Testis (tissue), 3 donors: ENCODE data around the gene CARMIL3. TPM values are rescaled to one million over a fixed set of nuclear protein-coding genes. Genes with fewer than 3 reads are reported as not detected.

Experiments used
- DNase-seq: peaks from one replicate; pipeline ENCODE4 v3.0.0-alpha.2; 2019
- H3K27ac ChIP-seq, 2 donors: fragments of 200-600 bp; sonication (generic); one replicate each; pipeline ENCODE4 v1.5.1; 2019
- H3K27me3 ChIP-seq: fragments of 200-600 bp; sonication (generic); one replicate; pipeline ENCODE4 v1.5.1; 2019
- H3K36me3 ChIP-seq: fragments of 200-600 bp; sonication (generic); one replicate; pipeline ENCODE4 v1.5.1; 2017; ENCODE audit warnings: low read depth; ENCODE audit errors: missing control alignments
- H3K4me1 ChIP-seq: fragments of 200-600 bp; sonication (generic); one replicate; pipeline ENCODE4 v1.5.1; 2019
- H3K4me3 ChIP-seq, 2 donors: fragments of 200-600 bp; sonication (generic); one replicate each; pipeline ENCODE4 v1.5.1; 2017 to 2019
- H3K9me3 ChIP-seq: fragments of 200-600 bp; sonication (generic); one replicate; pipeline ENCODE4 v1.5.1; 2017
- POLR2A ChIP-seq: fragments of 450-650 bp; IDR thresholded peaks from one replicate; pipeline ENCODE4 v1.6.1; 2017; ENCODE audit warnings: antibody characterized with exemption, mild to moderate bottlenecking, moderate library complexity
- WGBS, 2 donors: methylation state at CpG; one replicate each; pipeline ENCODE4 v1.1.5; 2018; 5-methylcytosine and 5-hydroxymethylcytosine counted together
- intact Hi-C: fragments of 100-400 bp; cut with DNase I; formaldehyde crosslinking; loops from one replicate; pipeline ENCODE4 v1.15.1; 2023; ENCODE audit warnings: low total_unique reads
- polyA plus RNA-seq: library from polyadenylated mRNA; stranded (reverse); fragments of 350-450 nt; fragmentation: Illumina TruSeq; extraction: RNeasy Lipid Tissue Mini Kit (QIAGEN cat#74804); gene quantifications from one replicate; pipeline ENCODE4 v1.2.3, GENCODE V29; 2014; ENCODE audit warnings: low read depth, low replicate concordance; ENCODE audit not compliant: insufficient read depth
- total RNA-seq, 2 donors: library from RNA; depleted of rRNA; stranded (reverse); fragments of >200 nt; gene quantifications; one replicate each; pipeline ENCODE4 v1.2.3, GENCODE V29; 2016
- TF ChIP-seq, protein P1 (sequence below), 3 experiments: fragments of 450-650 bp in 2 of 3; fragments of 200-600 bp in 1 of 3; sonication (generic) in 1 of 3; IDR thresholded peaks; one replicate each; pipeline ENCODE4 v1.5.1; 2016 to 2019; ENCODE audit warnings: antibody characterized with exemption in 3 of 3, mild to moderate bottlenecking in 2 of 3, moderate library complexity in 1 of 3

The CARMIL3 gene
- total and polyA plus RNA-seq, 3 donors from 2014 or later = 6.8 to 8.6 (median 7.7) TPM

DNA sequence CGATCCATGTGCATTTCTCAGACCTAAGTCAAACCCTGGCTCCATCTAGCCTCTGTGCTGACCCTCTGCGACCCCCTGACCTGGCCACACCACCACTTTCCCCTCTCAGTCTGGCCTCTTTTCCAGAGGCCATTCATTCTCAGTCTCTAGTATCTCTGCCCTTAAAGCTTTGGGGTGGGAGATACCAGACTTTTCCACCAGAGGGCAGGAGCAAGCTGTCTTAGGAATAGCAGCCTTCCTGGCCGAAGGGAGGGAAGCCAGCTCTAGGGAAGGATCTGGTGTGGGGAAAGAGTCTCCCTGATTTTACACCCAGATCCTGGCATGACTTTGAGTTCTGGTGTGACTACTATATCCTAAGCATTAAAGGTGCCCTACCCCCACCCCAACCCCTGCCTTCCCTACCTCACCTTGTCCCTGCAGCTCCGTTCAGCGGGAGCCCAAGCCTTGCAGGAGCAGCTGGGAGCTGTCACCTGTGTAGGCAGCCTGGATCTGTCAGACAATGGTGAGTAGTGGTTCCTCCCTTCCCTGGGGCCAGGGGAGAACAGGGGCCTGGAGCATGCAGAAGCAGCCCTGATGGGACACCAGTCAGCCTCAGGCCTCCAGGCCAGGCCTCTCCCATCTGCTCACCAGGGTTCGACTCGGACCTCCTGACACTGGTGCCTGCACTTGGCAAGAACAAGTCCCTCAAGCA lies 6.6 kb downstream of the CARMIL3 start:
- 50 to 70% methylated on average over 5 to 7 of the region's 7 CpGs for WGBS, 2 donors
- intact Hi-C loops = no loop called here
- no peaks in the 10 kb centered on the region for H3K9me3 ChIP-seq
- peak; percentile 94 for DNase-seq
- H3K27ac ChIP-seq = no peak overlapping the region
- no peaks in the 10 kb centered on the region for H3K4me1 ChIP-seq
- H3K27me3 ChIP-seq = no peaks in the 10 kb centered on the region
- no peak for TF ChIP-seq POLR2A
- TF ChIP-seq, protein P1, sequence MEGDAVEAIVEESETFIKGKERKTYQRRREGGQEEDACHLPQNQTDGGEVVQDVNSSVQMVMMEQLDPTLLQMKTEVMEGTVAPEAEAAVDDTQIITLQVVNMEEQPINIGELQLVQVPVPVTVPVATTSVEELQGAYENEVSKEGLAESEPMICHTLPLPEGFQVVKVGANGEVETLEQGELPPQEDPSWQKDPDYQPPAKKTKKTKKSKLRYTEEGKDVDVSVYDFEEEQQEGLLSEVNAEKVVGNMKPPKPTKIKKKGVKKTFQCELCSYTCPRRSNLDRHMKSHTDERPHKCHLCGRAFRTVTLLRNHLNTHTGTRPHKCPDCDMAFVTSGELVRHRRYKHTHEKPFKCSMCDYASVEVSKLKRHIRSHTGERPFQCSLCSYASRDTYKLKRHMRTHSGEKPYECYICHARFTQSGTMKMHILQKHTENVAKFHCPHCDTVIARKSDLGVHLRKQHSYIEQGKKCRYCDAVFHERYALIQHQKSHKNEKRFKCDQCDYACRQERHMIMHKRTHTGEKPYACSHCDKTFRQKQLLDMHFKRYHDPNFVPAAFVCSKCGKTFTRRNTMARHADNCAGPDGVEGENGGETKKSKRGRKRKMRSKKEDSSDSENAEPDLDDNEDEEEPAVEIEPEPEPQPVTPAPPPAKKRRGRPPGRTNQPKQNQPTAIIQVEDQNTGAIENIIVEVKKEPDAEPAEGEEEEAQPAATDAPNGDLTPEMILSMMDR (IDR thresholded peaks at IDR 0.05) = peak; percentile 71 to 92 (median 79)
- H3K4me3 ChIP-seq = no peak overlapping the region
- H3K36me3 ChIP-seq = no peaks in the 10 kb centered on the region

DNA sequence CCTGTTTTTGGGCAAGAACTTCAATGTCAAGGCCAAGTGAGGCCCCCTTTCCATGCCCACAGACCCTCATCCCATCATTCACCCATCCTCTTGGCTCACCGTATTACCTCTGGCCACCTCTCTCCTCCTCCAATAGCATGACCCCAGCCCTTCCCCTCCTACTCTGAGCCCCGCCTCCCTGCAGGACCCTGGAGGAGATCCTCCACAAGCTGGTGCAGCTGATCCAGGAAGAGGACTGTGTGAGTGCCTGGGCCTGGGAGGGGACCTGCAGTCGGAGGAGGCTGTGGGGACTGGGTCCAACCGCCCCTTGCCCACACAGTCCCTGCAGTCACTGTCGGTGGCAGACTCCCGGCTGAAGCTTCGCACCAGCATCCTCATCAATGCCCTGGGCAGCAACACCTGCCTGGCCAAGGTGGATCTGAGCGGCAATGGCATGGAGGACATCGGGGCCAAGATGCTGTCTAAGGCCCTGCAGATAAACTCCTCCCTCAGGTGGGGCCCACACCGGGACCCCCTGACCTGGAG lies 7.2 kb downstream of the CARMIL3 start:
- Histone ChIP-seq H3K27ac (no peak overlapping the region), H3K9me3 (no peaks in the 10 kb centered on the region), H3K4me3 (no peak overlapping the region), H3K27me3 (no peaks in the 10 kb centered on the region), H3K4me1 (no peaks in the 10 kb centered on the region), H3K36me3 (no peaks in the 10 kb centered on the region)
- TF ChIP-seq, protein P1 (IDR thresholded peaks at IDR 0.05) = no peak
- no peak for TF ChIP-seq POLR2A
- intact Hi-C loops = no loop called here
- no peak for DNase-seq
- WGBS, 2 donors = 74 to 85% methylated on average over 6 to 10 of the region's 10 CpGs

DNA sequence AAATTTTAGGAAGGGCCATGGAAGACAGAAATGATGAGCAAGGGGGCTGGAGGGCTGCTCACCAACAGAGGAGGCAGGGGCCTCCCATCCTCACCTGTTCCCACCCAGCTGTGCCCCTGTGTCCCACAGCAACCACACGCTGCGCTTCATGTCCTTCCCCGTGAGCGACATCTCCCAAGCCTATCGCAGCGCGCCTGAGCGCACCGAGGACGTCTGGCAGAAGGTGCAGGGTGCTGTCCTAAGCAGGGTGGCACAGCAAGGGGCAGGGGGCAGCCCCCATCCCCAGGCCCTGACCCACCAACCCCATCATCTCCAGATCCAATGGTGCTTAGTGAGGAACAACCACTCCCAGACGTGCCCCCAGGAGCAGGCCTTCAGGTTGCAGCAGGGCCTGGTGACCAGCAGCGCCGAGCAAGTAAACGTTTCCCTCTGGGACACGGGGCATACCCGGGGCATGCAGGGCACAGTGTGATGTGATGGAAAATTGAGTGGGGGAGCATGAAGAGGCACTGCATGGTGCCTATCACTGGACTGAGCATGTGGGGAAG lies 8.1 kb downstream of the CARMIL3 start:
- DNase-seq = no peak
- Histone ChIP-seq H3K4me3 (no peak overlapping the region), H3K4me1 (no peaks in the 10 kb centered on the region), H3K27me3 (no peaks in the 10 kb centered on the region), H3K36me3 (no peaks in the 10 kb centered on the region), H3K9me3 (no peaks in the 10 kb centered on the region), H3K27ac (no peak overlapping the region)
- TF ChIP-seq, protein P1 (IDR thresholded peaks at IDR 0.05) = no peak
- TF ChIP-seq POLR2A = no peak
- intact Hi-C loops = no loop called here
- WGBS, 2 donors = 85 to 96% methylated on average over 11 to 16 of the region's 16 CpGs

DNA sequence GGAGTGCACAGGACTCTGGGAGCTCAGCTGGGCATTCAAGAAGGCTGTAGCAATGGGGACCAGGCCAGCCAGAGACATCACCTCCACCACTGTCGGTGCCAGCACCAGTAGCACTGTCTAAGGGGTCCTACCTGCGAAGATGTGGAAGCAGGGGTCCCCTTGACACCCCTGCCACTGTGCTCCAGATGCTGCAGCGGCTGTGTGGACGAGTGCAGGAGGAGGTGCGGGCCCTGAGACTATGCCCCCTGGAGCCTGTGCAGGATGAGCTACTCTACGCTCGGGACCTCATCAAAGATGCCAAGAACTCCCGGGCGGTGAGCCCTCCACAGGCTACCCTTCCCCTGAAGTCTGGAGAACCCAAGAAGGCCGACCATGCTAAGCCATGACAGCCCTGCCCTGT lies 8.6 kb downstream of the CARMIL3 start:
- H3K9me3 ChIP-seq = no peaks in the 10 kb centered on the region
- DNase-seq = no peak
- TF ChIP-seq, protein P1 (IDR thresholded peaks at IDR 0.05) = no peak
- no peak overlapping the region for H3K27ac ChIP-seq
- H3K27me3 ChIP-seq = no peaks in the 10 kb centered on the region
- intact Hi-C loops = no loop called here
- H3K36me3 ChIP-seq = no peaks in the 10 kb centered on the region
- WGBS, 2 donors = 90 to 92% methylated on average over 4 to 10 of the region's 10 CpGs
- H3K4me1 ChIP-seq = no peaks in the 10 kb centered on the region
- H3K4me3 ChIP-seq = no peak overlapping the region
